Endothelial cell (in vitro differentiated cells): ENCODE data around the gene SYTL2. TPM values are rescaled to one million over a fixed set of nuclear protein-coding genes. Genes with fewer than 3 reads are reported as not detected.

ENCODE experiments used
- DNase-seq: peaks from one replicate; pipeline ENCODE4 v3.0.0; 2021; ENCODE audit warnings: low spot score
- H3K27ac Mint-ChIP-seq: one replicate; pipeline ENCODE4 v1.8.0; 2021; ENCODE audit warnings: mixed read lengths, inconsistent platforms; ENCODE audit not compliant: unreplicated experiment
- H3K27me3 Mint-ChIP-seq: one replicate; pipeline ENCODE4 v1.8.0; 2021; ENCODE audit warnings: mild to moderate bottlenecking, moderate library complexity, mixed read lengths, inconsistent platforms; ENCODE audit not compliant: unreplicated experiment
- H3K36me3 Mint-ChIP-seq: one replicate; pipeline ENCODE4 v1.8.0; 2021; ENCODE audit warnings: mild to moderate bottlenecking, low read depth, mixed read lengths, inconsistent platforms; ENCODE audit not compliant: unreplicated experiment
- H3K4me1 Mint-ChIP-seq: one replicate; pipeline ENCODE4 v1.8.0; 2021; ENCODE audit warnings: mild to moderate bottlenecking, mixed read lengths, inconsistent platforms; ENCODE audit not compliant: unreplicated experiment
- H3K4me3 Mint-ChIP-seq: one replicate; pipeline ENCODE4 v1.8.0; 2021; ENCODE audit warnings: mild to moderate bottlenecking, mixed read lengths, inconsistent platforms; ENCODE audit not compliant: unreplicated experiment
- H3K9me3 Mint-ChIP-seq: one replicate; pipeline ENCODE4 v1.8.0; 2021; ENCODE audit warnings: mixed read lengths, inconsistent platforms; ENCODE audit not compliant: unreplicated experiment
- total RNA-seq: library from RNA; stranded (reverse); fragmentation: NEBNext Ultra II Directional; extraction: Animal tissue kit (Norgen Biotek cat#: 25700); gene quantifications from one replicate; pipeline ENCODE4 v1.2.1, GENCODE V29; 2021; ENCODE audit not compliant: unreplicated experiment
- TF ChIP-seq, protein P1 (sequence below): fragments of 200-600 bp; sonication (generic); IDR thresholded peaks from one replicate; pipeline ENCODE4 v1.5.0; 2021; ENCODE audit warnings: antibody characterized with exemption; ENCODE audit not compliant: unreplicated experiment

The SYTL2 gene
- total RNA-seq, 1 donor from 2014 or later, result 4.0 TPM

DNA sequence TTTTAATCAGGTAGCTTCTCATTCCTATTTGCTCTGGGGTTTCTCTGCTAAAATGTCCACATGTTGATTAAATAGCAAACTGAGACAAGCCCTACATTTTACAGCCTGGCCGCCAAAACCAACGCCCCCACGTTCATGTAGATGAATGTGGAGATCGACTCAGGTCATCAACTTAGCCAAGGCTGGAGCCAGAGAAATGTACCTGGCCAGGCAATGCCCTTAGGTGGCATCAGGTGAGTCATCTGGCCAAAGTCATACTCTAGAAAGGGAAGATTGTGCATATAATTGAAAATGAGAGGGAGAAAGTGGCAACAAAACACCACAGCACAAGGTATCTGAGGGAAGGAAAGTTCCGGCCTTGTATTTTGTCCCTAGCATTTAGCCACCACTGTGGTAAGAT is 87.9 kb downstream of the SYTL2 start:
- H3K27me3 Mint-ChIP-seq, result no peaks in the 10 kb centered on the region
- no peak overlapping the region for H3K27ac Mint-ChIP-seq
- H3K36me3 Mint-ChIP-seq, result no peaks in the 10 kb centered on the region

DNA sequence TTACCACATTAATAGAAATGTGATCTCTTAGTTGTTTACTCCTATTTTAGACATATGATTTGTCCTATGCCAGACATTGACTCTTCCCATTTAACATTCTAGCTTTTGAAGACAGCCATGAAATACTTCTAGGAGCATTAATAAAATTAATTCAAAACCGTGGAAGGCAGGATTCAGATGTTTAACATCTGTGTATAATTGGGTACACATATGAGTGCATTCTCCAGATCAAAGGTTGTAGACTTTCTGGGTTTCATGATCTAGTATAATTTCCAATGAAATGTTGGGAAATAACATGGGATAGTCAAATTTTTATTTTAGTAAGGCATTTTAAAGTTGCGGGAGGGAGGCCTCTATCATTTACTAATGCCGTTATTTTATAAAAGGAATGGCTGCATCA is 89.8 kb downstream of the SYTL2 start:
- Mint-ChIP-seq H3K27ac (no peak overlapping the region), H3K36me3 (no peaks in the 10 kb centered on the region), H3K27me3 (no peaks in the 10 kb centered on the region), H3K4me3 (no peak overlapping the region), H3K4me1 (peaks cover 33% of the 10 kb centered on the region), H3K9me3 (no peaks in the 10 kb centered on the region)
- TF ChIP-seq, protein P1, sequence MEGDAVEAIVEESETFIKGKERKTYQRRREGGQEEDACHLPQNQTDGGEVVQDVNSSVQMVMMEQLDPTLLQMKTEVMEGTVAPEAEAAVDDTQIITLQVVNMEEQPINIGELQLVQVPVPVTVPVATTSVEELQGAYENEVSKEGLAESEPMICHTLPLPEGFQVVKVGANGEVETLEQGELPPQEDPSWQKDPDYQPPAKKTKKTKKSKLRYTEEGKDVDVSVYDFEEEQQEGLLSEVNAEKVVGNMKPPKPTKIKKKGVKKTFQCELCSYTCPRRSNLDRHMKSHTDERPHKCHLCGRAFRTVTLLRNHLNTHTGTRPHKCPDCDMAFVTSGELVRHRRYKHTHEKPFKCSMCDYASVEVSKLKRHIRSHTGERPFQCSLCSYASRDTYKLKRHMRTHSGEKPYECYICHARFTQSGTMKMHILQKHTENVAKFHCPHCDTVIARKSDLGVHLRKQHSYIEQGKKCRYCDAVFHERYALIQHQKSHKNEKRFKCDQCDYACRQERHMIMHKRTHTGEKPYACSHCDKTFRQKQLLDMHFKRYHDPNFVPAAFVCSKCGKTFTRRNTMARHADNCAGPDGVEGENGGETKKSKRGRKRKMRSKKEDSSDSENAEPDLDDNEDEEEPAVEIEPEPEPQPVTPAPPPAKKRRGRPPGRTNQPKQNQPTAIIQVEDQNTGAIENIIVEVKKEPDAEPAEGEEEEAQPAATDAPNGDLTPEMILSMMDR, result no peak
- DNase-seq, result no peak

More for the DNA sequence above, 87.9 kb downstream of the SYTL2 start:
- no peak for DNase-seq
- peaks cover 38% of the 10 kb centered on the region for H3K4me1 Mint-ChIP-seq
- TF ChIP-seq, protein P1, result no peak
- H3K4me3 Mint-ChIP-seq, result no peak overlapping the region
- no peaks in the 10 kb centered on the region for H3K9me3 Mint-ChIP-seq

DNA sequence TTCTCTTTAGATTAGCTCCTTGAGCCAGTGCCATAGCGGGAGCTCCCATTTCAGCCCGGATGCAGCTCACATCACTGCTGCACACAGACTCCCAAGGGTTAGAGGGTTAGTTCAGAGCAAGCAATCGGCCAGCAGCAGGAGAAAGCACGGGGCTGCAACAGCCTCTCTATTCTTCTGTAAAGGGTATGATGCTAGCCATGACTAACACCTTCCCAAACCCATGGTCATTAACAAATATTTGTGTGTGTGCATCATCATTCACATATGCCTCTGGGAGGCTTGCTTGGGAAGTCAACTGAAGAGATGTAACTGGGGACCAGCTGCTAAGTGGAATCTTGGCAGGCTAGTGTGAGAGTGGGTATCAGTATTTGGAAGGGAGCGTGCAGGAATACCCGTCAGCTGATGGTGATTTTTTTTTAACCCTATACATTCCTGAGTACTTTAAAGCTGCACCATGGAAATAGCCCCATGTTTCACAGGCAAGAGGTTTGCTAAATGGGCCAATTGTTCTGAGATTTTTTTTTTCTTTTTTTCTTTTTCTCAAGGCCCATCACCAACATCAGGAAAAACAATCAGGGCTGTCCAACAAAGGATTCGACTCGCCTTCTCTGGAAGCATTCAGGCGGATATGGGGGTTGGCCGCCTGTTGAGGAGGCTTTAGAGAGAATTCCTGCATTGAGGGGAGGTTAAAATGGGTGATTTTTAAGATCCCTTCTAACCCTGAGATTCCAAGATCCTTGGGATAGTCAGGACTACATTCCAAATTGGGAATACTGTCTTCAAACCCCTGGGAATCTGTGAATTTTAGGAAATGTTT is 91.7 kb downstream of the SYTL2 start:
- no peaks in the 10 kb centered on the region for H3K36me3 Mint-ChIP-seq
- H3K4me1 Mint-ChIP-seq, result peaks cover 20% of the 10 kb centered on the region
- H3K4me3 Mint-ChIP-seq, result no peak overlapping the region
- no peaks in the 10 kb centered on the region for H3K9me3 Mint-ChIP-seq
- DNase-seq, result no peak
- TF ChIP-seq, protein P1, result no peak
- H3K27me3 Mint-ChIP-seq, result no peaks in the 10 kb centered on the region
- H3K27ac Mint-ChIP-seq, result peak overlapping the region; percentile 46

DNA sequence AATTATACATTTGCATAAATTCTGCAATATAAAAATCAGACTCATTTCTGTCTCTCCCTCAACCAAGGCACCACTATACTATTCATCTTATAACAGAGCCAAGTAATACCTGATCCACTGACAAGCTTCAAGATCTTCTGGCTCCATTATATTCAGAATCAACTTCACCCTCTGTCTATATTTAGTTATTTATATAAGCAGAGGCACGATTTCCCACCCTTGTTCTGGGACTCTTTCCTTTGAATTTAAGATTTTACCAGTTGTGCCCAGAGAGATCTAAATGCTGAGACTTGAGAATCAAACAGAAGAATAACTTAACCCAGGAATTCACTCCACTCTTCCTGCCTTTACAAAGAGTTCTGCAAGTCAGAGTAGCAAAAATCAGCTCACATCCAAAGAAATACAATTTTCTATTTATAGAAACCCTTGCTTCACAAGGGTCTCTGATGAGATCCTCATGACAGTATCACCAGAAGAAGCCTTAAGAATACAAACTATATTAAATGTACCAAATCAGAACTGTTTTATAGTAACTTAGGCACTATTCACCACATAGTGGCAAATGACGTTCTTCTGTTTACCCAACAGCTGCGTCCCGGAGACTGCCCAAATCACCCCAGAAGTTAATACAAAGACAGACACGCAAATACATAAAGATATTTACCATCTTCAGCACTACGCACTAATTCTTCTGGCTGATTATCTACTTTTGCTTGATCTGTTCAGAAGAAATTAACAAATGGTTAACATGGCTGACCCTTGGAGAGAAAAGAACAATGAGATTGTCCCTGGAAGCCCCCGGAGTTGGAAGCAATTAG is 92.6 kb downstream of the SYTL2 start:
- DNase-seq, result no peak
- H3K27me3 Mint-ChIP-seq, result no peaks in the 10 kb centered on the region
- no peak overlapping the region for H3K27ac Mint-ChIP-seq
- TF ChIP-seq, protein P1, result no peak
- peaks cover 18% of the 10 kb centered on the region for H3K4me1 Mint-ChIP-seq
- H3K36me3 Mint-ChIP-seq, result no peaks in the 10 kb centered on the region
- no peaks in the 10 kb centered on the region for H3K9me3 Mint-ChIP-seq
- H3K4me3 Mint-ChIP-seq, result no peak overlapping the region

DNA sequence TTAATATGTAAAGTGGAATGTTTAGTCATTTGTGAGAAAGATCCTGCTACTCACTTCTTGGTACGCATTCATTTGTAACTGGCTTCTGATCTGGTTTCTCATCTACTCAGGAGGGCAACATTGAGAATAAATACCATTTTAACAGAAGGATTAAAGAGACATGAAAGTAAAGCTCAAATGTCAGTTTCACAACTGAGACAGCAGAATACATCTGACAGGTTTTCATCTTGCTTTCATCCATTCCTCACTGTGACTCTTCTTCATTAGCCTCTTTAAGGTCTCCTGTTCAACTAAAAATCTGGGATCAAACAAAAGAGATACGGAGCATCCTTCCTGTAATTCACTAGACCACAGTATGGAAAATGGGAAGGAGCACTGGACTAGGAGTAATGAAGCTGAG is 93.5 kb downstream of the SYTL2 start:
- Mint-ChIP-seq H3K27me3 (no peaks in the 10 kb centered on the region), H3K27ac (no peak overlapping the region), H3K9me3 (no peaks in the 10 kb centered on the region), H3K4me1 (peaks cover 18% of the 10 kb centered on the region), H3K36me3 (no peaks in the 10 kb centered on the region), H3K4me3 (no peak overlapping the region)
- no peak for DNase-seq
- TF ChIP-seq, protein P1, result no peak
